GM12801 (cell line): ENCODE data around the gene OR2Z1.

ENCODE experiments used
- CTCF ChIP-seq: IDR thresholded peaks from one replicate; pipeline ENCODE4 v1.5.1; 2011; ENCODE audit warnings: control low read depth; ENCODE audit not compliant: insufficient read length; ENCODE audit errors: extremely low read depth

OR2Z1 gene

GRCh38 chr19:8682931-8683330 is 38.5 kb upstream of the OR2Z1 start:
- TF ChIP-seq CTCF, result no peak

- TF ChIP-seq CTCF, result no peak
Observed at GRCh38 chr19:8684001-8684902, 37.2 kb upstream of the OR2Z1 start.

- TF ChIP-seq CTCF, result no peak
Observed at GRCh38 chr19:8686549-8686948, 34.9 kb upstream of the OR2Z1 start.

- no peak for TF ChIP-seq CTCF
Observed at GRCh38 chr19:8688930-8689329, 32.5 kb upstream of the OR2Z1 start.

- TF ChIP-seq CTCF, result no peak
Observed at GRCh38 chr19:8690753-8691539, 30.5 kb upstream of the OR2Z1 start.

GRCh38 chr19:8695501-8695900 is 25.9 kb upstream of the OR2Z1 start:
- no peak for TF ChIP-seq CTCF

GRCh38 chr19:8695911-8696310 is 25.5 kb upstream of the OR2Z1 start:
- TF ChIP-seq CTCF, result no peak
